ENCODE measurements around the gene HOGA1. TPM values are rescaled to one million over a fixed set of nuclear protein-coding genes. Genes with fewer than 3 reads are reported as not detected.

Gene HOGA1
- total RNA-seq, 1 donor from 2014 or later: 0.98 TPM

DNA sequence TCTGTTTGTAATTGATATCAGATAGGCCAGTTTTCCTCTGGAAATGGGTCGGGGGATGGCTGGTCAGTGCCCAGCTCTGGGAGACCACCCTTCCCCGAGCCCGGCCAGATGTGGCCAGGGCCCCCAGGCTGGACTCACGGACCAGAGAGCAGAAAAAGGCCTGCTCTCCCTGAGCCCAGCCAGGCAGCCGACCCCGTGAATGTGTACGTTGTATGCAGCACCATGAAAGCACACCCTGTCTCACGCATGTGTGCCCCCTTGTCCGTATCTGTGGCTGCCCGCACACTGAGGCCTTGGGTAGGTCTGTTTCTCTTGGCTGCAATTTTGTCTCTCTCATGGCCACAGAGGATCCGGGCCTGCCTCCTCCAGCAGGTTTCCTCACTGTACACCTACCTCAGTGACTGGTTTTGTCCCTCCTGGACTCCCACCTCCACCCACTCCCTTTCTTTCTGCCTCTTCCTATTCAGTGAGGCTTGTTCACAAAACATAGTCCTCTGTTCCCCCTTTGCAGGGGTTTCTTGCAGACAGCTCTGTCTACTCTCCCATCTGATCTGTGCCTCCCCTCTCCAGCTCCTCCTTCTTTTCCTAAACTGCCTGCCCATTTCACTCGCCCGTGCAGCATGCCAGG is 35.2 kb upstream of the HOGA1 start:
- Histone ChIP-seq H3K4me3 (no peak overlapping the region), H3K27ac (peak overlapping the region; percentile 77), H3K27me3 (no peaks in the 10 kb centered on the region), H3K9me3 (no peaks in the 10 kb centered on the region), H3K36me3 (no peaks in the 10 kb centered on the region), H3K4me1 (peaks cover 44% of the 10 kb centered on the region)
- intact Hi-C loops (cut with DNase I): no loop called here
- no peak for DNase-seq (ENCODE audit: extremely low spot score in 2 of 2)
- TF ChIP-seq, protein P1, sequence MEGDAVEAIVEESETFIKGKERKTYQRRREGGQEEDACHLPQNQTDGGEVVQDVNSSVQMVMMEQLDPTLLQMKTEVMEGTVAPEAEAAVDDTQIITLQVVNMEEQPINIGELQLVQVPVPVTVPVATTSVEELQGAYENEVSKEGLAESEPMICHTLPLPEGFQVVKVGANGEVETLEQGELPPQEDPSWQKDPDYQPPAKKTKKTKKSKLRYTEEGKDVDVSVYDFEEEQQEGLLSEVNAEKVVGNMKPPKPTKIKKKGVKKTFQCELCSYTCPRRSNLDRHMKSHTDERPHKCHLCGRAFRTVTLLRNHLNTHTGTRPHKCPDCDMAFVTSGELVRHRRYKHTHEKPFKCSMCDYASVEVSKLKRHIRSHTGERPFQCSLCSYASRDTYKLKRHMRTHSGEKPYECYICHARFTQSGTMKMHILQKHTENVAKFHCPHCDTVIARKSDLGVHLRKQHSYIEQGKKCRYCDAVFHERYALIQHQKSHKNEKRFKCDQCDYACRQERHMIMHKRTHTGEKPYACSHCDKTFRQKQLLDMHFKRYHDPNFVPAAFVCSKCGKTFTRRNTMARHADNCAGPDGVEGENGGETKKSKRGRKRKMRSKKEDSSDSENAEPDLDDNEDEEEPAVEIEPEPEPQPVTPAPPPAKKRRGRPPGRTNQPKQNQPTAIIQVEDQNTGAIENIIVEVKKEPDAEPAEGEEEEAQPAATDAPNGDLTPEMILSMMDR (IDR thresholded peaks at IDR 0.05): no peak
- TF ChIP-seq POLR2A (IDR thresholded peaks at IDR 0.05): no peak
- no peak for TF ChIP-seq POLR2AphosphoS5 (IDR thresholded peaks at IDR 0.05; ENCODE audit: insufficient read depth in 1 of 2, low read depth in 1 of 2)

DNA sequence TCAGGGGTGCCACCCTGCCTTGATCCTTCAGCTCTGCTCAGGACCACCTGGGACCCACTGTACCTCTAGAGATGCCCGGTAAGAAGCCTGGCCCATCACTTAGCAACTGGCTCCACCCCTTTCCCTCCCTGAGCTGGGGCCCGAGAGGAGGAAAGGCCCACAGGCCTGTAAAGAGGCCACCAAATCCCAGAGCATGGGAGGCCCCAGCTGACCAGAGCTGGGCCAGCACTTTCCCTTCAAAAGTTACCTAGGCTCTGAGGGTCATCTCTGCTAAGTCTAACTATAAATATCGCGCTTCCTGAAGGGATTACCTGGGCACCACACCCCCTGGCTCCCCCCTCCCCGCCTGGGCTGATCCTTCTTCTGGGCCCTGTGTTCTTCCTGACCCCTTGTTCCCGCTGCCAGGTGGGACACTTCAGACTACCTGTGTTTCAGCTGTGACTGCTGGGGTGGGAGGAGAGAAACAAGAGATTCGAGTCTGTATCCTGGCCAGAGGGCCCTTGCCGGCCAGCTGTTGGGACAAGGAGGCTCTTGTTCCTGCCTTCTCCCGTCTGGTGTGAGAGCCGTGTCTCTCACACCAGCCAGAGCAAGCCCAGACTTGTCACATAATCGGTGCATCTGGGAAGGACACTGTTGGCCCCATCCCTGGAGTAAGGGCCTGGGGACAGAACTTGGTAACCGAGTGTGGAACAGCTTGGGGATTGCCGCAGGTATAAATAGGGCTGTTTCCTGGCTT is 34.4 kb upstream of the HOGA1 start:
- no peak overlapping the region for H3K4me3 ChIP-seq
- no peaks in the 10 kb centered on the region for H3K36me3 ChIP-seq
- TF ChIP-seq, protein P1 (IDR thresholded peaks at IDR 0.05): no peak
- peak in 1 of 2 donors; percentile 28 for TF ChIP-seq POLR2AphosphoS5 (IDR thresholded peaks at IDR 0.05; ENCODE audit: insufficient read depth in 1 of 2, low read depth in 1 of 2)
- DNase-seq (ENCODE audit: extremely low spot score in 2 of 2): no peak
- peaks cover 39% of the 10 kb centered on the region for H3K4me1 ChIP-seq
- intact Hi-C loops (cut with DNase I): no loop called here
- no peaks in the 10 kb centered on the region for H3K9me3 ChIP-seq
- peak overlapping the region; percentile 77 for H3K27ac ChIP-seq
- no peaks in the 10 kb centered on the region for H3K27me3 ChIP-seq

DNA sequence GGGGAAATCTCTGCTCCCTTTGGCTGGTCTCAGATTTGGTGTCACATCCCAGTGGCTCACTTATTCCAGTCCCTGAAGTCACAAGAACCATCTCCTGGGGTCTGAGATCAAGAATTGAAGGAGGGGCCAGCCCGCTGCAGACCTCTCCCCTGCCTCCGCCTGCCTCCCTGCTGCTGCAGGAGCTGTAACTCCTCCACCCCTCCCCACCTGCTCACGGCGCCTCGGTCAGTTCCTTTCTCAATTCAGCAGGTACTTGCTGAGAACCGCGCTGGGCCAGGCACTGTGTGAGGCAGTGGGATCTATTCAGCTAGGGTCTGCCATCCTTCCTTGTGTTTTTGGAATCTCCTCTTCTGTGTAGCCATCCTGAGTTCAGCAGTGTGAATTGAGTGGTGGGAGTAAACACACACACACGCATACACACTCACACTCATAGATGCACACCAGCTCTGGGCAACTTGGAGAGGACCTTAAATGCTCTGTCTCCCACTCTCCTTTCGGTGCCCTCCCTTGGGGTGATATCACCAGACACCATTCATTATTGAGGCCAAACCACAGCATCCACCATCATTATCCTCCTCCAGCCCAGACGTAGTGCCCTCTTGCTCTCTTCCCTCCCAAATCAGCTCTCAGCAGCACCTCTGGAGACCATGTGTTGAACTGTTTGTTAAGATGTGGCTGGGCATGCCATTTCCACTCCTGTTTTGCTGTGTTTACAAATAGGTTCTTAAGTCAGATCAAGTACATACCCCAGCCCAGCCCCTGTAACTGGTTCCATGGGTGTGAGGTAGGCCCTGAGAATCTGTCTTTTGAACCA is 33.6 kb upstream of the HOGA1 start:
- intact Hi-C loops (cut with DNase I): no loop called here
- H3K36me3 ChIP-seq: no peaks in the 10 kb centered on the region
- peak overlapping the region; percentile 77 for H3K27ac ChIP-seq
- no peak for DNase-seq (ENCODE audit: extremely low spot score in 2 of 2)
- no peaks in the 10 kb centered on the region for H3K9me3 ChIP-seq
- no peak for TF ChIP-seq POLR2AphosphoS5 (IDR thresholded peaks at IDR 0.05; ENCODE audit: insufficient read depth in 1 of 2, low read depth in 1 of 2)
- TF ChIP-seq, protein P1 (IDR thresholded peaks at IDR 0.05): no peak
- no peak for TF ChIP-seq POLR2A (IDR thresholded peaks at IDR 0.05)
- H3K4me3 ChIP-seq: no peak overlapping the region
- H3K27me3 ChIP-seq: no peaks in the 10 kb centered on the region
- peaks cover 39% of the 10 kb centered on the region for H3K4me1 ChIP-seq

DNA sequence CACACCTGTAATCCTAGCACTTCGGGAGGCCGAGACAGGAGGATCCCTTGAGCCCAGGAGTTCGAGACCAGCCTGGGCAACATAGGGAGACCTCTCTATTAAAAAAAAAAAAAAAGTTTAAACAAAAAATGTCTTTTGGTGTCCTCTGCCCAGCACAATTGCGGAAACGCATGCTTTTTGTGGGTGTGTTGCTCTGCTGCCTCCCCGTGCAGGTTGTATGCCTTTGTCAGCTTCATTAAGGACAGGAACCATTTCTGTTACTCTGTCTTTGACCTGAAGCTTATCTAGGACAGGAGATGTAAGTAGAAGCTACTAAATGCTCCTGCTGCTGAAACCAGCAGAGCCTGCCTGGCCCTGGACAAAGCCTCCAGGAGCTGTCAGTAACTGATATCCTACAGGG is 32.9 kb upstream of the HOGA1 start:
- H3K36me3 ChIP-seq: no peaks in the 10 kb centered on the region
- no peaks in the 10 kb centered on the region for H3K27me3 ChIP-seq
- no peak for DNase-seq (ENCODE audit: extremely low spot score in 2 of 2)
- no peak for TF ChIP-seq POLR2AphosphoS5 (IDR thresholded peaks at IDR 0.05; ENCODE audit: insufficient read depth in 1 of 2, low read depth in 1 of 2)
- TF ChIP-seq, protein P1 (IDR thresholded peaks at IDR 0.05): no peak
- TF ChIP-seq POLR2A (IDR thresholded peaks at IDR 0.05): no peak
- intact Hi-C loops (cut with DNase I): no loop called here
- H3K9me3 ChIP-seq: no peaks in the 10 kb centered on the region
- H3K4me1 ChIP-seq: peaks cover 39% of the 10 kb centered on the region
- H3K27ac ChIP-seq: peak overlapping the region; percentile 77
- no peak overlapping the region for H3K4me3 ChIP-seq
